Activated CD4-positive, alpha-beta T cell treated with anti-CD3 and anti-CD28 coated beads for 4 hours (primary cell): ENCODE data around the gene RNF166.

Experiments used
- DNase-seq, 2 donors: peaks; one replicate each; pipeline ENCODE4 v3.0.0-alpha.2; 2020

RNF166 gene, protein sequence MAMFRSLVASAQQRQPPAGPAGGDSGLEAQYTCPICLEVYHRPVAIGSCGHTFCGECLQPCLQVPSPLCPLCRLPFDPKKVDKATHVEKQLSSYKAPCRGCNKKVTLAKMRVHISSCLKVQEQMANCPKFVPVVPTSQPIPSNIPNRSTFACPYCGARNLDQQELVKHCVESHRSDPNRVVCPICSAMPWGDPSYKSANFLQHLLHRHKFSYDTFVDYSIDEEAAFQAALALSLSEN

DNA sequence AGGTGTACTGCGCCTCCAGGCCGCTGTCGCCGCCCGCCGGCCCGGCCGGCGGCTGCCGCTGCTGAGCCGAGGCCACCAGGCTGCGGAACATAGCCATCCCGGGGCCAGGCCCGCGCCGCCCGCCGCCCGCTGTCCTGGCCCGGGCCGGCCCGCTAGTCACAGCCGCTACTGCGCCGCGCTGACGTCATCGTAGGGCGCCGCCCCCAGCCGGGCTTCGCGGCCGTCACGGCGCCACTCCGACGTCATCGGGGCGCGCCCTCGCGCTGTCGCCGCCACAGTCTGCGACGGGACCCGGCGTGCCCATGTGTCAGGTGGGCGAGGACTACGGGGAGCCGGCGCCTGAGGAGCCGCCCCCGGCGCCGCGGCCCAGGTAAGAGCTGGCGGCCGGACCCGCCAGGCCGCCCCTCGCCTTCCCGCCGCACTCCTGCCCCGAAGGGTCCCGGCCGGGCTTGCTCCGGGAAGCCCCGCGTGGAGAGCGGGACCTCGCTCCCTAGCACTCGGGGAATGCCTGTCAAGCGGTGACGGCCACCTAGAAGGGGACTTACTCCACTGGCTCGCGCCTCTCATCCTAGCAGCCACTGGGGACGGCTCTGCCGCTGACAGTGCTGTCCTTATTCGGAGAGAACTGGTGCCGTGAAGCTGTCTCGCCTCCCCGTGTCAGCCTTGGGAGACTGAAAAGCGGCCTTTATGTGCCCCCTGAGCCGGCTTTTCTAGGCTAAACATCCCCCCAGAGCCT is at the start of gene RNF166, which contains the start of gene CTU2:
Gene RNF166, minus strand, starts transcription at position 180 of the 736 bp plus-strand sequence. Its CDS starts 83 bp downstream, at position 97.
Gene CTU2, plus strand, starts transcription at position 275 of the 736 bp plus-strand sequence. Its CDS starts 28 bp downstream, at position 303.
- DNase-seq, result peak; percentile 90 to 93

DNA sequence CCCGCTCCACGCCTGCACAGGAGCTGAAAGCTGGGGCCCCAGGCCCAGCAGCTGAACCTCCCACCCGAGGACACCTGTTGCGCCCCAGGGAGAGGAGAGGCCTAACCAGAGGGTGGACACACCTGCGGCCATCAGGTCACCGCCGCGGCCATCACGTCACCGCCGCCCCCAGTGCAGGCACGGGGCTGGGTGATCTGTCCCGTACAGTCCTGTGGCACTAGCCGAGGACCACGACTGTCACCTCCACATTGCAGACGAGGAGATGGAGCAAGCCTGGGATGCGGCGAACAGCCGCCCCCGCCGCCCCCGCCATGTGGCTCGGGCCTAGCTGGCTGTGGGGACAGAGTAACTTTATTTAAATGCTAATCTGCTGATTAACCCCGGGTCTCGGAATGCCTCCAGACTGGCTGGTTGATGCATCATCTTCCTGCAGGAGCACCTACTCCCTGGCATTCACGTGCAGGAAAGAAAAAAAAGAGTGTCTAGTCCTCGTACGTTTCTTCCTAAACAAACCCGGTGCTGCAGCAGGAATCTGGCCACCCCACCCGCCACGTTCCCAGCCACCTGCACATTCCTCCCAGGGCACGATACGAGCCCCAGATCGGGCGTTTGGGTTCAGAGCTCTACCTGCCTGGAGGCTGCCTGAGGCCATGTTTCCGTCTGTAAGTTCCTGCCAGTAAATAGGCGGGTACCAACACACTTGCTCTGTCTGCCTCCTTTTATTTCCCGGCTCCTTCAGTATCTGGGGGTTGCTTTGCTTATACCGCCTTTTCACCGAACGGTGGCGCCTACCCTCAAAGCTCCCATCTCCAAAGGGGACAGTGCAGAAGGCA is 48.9 kb upstream of the RNF166 start:
- no peak for DNase-seq

DNA sequence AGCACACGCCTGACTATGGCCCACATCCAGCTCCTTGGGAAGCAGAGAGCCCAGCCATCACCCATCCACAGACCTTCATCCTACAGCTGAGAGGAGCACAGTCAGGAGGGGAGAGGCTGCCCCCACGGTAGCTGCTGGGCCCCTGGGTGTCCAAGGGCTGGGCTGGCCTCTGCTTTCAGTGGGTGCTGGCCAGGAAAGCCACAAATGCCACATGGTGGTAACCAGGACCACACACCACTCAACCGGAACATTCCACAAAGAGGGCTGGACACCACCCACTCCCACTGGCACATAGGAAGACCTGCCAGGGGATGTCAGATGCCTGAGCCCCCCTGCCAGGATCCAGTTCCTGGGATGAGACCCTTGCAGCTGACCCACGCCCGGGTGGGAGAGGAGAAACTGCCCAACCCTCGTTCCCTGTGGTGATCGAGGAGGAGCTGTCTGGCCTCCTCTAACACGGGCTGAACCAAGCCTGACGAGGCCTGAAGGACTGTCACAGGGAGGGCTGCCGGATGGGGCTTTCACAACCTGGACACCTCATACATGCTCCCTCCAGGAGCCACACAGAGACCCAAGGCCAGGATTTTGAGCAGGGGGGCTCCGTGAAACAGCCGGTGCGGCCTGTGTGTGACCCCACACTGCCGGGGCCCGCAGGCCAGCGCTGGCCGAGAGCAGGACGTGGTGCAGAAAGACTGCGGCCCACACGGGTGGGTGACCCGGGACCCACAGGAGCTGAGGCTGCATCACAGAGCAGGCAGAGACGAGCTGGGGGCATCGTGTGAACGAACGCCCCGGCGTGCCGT is 48.1 kb upstream of the RNF166 start:
- no peak for DNase-seq

DNA sequence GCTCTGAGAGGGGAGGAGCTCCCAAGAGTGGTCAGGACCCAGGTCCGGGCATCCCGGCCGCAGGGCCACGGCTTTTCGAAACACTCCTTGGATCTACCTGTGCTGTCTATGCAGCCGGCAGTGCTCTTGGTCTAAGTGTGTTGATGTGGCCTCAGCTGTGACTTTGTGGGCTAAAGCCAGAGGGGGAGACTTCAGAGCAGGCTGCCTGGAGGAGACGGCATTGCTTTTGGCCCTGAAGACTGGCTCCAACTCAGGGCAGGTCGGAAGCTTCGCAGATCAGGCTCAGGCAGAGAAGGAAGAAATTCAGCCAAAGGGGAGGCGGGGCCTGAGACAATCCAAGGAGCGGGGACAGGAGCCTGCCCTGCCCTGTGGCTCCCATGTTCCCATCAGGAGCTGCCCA is 47.4 kb upstream of the RNF166 start:
- no peak for DNase-seq

DNA sequence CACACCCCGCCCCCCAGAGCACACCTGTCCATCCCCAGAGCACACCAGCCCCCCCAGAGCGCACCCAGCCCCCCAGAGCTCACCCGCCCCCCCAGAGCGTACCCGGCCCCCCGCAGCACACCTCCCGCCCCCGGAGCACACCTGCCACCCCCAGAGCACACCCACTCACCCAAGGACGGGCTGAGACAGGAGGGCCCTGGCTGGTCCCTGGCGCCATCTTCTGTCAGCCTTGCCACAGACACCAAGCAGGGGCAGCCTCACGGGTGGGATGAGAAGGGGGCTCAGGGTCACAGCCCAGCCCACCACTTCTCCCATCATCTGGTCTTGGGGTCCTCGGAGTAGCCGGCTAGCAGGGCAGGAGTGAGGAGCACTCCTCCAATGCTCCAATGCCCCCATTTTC is 47.0 kb upstream of the RNF166 start:
- no peak for DNase-seq

DNA sequence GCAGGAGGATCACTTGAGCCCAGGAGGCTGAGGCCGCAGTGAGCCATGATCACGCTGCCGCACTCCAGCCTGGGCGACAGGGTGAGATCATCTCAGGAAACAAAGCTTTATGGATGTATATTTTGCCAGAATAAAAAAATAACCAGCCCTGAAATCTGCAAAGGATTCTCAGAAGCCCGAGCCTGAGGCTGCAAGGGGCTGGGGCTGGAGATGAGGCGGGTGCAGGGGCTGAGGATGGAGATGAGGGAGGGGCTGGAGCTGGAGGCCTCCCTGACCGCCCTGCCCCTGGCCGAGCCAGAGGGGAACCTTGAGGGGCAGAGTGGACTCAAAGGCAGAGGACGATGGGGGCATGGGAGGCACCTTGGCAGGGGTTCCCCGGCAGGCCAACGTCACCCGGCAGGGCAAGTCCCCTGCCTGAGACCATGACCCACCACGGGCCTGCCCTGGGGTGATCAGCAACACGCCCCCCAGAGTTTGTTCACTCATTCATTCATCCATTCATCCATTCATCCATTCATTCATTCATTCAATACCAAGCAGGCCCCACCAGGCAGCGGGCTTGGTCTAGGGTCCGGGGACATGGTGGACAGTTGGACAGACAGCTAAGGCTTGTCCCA is 46.3 kb upstream of the RNF166 start:
- DNase-seq, result no peak

DNA sequence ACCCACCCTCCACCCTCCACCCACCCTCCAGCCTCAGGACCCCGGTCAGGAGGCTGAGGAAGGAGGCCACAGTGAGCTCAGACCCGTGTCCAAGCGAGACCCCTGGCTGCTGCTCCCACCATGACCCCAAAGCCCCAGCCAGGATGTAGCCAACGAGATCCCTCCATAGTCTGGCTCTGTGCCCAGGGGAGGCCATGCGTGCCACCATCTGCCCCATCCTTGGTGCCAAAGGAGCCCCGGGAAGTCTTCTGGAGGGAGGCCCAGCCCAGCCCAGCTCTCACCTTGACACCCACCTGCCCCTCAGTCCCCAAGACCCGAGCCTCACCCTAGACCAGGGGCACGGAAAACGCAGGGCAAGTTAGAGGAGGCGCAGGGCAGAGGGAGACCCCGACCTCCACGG is 44.6 kb upstream of the RNF166 start:
- DNase-seq, result no peak

DNA sequence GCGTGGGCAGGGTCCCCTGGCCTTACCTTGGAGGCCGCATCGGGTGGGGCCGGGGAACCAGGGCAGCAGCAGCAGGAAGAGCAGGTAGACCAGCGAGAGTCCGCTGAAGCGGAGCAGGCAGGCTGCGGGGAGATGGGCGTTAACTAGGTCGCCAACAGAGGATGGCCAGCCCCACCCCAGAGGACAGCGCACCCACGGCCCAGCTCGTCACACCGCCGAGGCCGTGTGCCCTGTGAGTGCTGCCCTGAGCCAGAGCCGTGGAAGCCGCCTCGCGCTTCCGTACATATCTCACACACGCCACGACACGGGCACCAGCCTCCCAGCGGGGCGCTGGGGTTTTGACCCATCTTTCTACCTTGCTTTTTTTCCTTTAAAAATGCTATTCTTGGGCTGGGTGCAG is 43.1 kb upstream of the RNF166 start:
- DNase-seq, result no peak

DNA sequence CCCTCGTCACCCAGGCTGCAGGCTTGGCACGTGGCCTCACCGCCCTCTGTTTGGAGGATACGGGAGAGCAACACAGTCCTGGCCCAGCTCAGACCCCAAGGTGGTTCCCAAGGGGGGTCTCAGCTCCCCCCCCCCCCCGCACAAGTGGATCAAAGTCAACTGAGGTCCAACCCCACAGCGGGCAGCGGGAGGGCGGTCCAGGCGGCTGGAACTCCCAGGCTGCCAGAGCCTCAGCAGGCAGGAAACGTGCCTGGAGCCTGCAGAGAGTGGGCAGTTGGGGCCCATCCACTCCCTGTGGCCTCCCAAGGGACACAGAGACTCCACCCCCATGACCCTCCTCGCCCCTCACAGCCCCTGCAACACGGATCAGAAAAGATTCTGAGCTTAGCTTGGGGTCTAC is 42.2 kb upstream of the RNF166 start:
- no peak for DNase-seq

DNA sequence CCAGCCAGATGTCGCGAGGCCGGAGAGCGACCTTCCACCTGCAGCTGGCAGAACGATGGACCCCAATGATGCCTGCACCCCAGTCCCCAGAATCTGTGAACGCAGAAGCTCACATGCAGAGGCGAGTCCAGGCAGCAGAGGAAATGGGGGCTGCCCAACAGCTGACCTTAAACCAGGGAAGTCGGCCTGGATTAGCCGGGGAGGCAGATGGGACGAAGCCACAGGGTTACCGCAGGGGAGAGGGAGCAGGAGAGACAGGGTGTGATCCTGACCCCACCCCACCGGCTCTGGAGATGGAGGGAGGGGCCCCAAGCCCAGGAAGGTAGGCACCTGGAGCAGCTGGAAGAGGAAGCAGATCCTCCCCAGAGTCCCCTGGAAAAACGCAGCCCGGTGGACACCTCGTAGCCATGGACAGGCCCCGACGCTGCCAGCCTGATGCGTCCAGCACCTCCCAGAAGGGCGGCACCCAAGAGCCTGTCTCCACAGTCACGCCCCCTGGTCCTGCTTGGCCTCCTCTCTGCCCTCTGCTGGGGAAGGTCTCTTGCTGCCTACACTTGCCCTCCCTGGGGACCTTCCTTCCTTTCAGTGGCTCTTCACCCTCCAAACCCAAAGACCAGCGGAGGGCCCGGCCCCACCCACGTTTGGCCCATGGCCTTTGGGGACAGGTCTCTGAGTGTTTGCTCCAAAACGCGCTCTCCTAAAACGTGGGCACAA is 41.5 kb upstream of the RNF166 start:
- DNase-seq, result peak; percentile 37 to 39

DNA sequence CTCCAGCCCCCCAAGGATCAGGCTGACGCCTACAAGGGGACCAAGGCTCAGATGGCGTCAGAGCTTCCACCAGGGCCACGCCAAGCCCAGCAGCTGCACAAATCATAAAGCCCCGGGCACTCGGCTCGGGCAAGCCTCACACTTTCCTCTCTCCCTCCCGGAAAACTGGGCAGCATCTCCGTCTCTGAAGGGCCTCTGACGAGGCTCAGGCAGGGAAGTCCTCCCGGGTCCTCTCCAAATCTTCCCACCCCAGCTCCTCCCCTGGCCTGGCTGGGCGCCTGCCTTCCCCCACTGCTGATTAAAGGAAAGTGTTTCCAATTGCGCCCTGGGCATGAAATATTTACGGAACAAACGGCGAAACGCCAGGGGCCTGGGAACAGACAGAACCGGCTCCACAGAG is 40.3 kb upstream of the RNF166 start:
- no peak for DNase-seq

DNA sequence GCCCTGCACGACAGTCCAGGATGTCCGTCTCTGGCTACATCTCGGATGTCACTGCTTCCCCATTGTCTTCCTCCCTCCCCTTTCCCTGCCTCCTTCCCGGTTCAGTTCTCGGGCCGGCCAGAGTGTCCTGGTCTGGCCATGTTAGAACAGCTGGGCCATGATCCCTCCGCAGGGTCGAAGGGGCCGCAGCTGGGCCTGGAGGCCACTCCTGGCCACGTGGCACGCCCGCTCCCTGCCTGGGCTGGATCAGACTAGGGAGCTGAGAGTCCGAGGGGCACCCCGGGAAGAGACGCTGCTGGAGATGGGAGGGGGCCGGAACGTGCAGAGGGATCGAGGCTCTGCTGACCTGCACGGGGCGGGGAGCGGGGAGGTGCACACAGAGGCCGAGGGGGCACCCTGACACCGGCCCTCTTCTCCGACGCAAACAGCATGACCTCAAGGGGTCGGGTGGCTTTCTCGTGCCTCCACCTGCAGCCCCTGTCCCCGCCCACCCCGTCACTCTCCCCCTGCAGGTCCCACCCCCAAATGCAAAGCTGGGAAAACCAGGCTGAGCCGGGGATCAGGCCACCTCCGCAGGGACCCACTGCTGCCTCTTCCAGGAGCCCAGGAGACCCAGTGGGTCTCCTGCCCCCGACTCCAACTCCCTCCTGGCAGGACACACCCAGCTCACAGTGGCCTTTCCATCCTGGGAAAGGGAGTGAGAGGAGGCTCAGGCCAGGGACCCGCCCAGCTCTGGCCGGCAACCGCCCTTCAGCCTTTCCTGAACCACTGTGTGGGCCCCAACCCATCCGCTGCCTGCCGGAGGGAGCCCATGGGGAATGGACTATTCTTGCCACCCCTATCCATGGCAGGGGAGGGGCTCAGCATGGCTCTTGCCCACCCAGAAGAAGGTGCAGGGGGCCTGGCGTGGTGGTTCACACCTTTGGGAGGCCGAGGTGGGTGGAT is 38.6 kb upstream of the RNF166 start:
- DNase-seq, result no peak

DNA sequence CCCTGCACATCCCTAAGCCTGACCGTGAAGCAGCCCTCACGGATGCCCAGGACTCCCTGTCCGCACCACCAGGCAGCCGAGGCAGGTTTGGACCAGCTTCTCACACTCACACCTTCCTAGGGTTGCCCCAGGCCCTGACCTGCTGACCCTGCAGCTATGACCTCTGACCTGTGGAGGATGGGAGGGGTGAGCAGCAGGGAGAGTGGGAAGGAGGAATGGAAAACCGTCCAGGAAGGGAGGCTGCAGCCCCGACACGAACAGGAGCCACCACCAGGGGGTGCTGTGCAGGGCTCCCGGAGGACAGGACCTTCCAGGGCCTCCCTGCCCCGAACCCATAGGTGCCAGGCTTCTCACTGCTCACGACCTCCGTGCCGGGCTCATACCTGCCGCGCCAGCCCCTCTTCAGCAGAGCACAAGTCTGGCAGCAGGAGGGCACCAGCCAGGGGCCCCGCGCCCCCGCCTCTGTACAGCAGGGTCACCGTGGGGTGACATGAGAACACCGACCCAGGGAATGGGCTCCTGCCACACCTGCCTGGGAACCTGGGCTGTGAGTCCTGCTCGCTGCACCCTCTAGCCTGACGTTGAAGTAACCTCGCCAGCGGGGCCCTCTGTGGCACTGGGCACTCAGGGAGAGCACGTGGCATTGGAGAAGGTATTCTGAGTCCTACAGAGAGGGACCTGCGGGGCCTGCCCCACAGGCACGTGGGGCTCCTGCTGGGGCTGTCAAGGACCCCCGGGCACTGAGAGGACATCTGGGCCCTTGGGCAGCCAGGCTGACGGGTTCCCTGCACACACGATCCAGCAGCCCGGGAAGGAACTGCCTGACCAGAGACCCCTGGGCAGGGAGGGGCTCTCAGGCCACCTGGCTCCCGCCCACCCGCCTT is 37.7 kb upstream of the RNF166 start:
- DNase-seq, result peak; percentile 78 to 79

DNA sequence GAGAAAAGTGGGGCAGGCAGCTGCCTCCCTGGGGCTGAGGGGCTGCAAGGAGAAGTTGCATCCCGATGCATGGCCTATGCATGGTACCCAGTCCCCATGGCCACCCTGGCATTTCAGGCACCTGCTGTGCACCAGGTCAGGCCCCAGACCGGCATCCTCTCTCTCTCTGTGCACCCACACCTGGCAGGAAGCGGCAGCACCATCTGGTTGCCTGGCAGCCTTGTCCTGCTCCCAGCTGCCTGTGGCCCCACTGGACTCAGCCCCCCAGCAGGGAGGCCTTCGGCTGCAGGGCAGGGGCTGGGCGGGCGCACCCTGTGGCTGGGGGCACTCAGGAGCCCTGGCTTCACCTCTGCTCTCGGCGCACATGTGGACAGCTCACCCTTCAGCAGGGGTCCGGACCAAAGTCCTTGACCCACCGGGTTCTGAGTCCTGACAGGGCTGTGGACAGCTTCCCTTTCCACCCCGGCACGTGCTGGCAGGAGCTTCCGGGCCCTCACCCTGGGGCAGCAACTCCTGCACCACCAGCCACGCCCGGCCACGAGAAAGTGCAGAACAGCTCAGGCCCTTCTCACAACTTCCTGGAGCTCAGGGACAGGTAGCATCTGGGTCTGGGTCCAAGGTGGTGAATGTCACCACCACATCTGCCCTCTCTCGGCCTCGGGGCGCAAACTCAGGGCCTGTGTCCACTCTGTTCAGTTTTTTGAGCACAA is 36.8 kb upstream of the RNF166 start:
- DNase-seq, result no peak

DNA sequence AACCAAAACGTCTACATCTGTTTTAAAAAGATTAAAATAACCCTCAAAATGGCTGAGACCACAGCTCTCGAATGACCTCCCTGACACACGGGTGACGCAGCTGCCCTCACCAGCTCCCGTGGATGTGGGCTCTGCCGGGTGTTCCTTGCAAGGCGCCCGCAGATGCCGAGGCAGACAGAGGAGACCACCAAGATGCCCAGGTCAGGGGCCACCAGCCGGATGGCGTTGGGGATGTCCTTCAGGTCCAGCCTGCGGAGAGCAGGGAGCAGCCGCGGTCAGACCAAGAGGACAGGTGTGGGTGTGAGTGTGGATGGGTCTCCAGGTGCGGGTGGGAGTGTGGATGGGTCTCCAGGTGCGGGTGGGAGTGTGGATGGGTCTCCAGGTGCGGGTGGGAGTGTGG is 35.2 kb upstream of the RNF166 start:
- DNase-seq, result no peak

DNA sequence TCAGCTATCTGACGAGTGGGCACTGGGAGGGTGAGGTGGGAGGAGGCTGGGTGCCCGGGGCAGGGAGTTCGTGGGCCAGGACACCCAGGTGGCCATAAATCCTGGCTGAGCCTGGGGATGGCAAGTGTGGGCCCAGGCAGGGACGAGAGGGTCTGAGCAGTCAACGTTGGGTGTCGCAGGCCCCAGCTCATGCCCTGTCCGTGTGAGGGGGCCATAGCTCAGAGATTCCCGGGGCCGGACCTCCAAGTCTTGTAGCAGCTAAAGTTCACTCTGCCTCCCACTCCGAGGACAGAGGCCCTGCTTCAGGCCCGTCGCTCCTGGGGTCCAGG is 34.5 kb upstream of the RNF166 start:
- DNase-seq, result no peak

DNA sequence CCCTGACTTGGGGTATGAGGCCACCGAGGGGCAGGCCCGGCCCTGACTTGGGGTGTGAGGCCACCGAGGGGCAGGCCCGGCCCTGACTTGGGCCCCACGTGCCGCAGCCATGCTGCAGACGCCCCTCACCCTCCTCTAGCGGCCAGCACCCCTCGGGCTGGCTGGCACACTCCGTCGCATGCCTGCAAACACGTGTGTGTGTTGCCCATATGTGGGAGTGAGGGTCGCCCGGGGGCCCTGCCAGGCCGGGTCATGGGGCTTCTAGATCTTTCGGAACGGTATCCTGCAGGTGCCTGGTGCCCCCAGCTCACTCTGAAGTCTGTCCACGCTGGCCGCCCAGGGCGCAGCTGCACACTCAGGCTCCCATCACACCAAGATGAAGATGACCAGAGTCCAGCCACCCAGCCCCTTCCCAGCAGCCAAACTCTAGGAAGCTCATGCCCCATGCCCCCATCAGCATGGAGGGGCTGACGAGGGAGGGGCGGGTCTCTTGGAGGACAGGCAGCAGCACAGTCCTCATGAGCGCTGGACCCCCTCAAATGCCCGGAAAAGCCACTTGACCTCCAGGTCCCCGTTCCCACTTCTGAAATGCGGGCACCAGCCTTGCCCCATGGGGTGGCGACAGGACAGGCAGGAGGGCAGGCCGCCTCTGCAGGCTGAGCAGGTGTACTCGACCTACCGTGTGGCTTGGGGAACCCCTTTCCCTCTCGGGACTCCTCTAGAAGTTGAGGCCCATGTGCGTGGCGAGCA is 33.9 kb upstream of the RNF166 start:
- no peak for DNase-seq
